Cardiac muscle cell (in vitro differentiated cells and primary cell): ENCODE measurements around the gene BTD. TPM values are rescaled to one million over a fixed set of nuclear protein-coding genes. Genes with fewer than 3 reads are reported as not detected.

Source experiments
- DNase-seq, 2 donors: peaks; one replicate each; pipeline versions ENCODE4 v3.0.0 to v3.0.0-alpha.2; 2010 to 2017; ENCODE audit warnings: low read depth in 1 of 2, low spot score in 1 of 2
- H3K27ac ChIP-seq: fragments of 200-600 bp; sonication (generic); 2 replicates; pipeline ENCODE4 v1.5.1; 2016
- H3K27me3 ChIP-seq: fragments of 200-600 bp; sonication (generic); 2 replicates; pipeline ENCODE4 v1.6.0; 2016; ENCODE audit warnings: control low read depth
- H3K36me3 ChIP-seq: fragments of 200-600 bp; sonication (generic); 2 replicates; pipeline ENCODE4 v1.5.1; 2016; ENCODE audit warnings: control low read depth
- H3K4me1 ChIP-seq: fragments of 200-600 bp; sonication (generic); 2 replicates; pipeline ENCODE4 v1.8.1; 2017; ENCODE audit warnings: low read depth, mild to moderate bottlenecking, mixed run types
- H3K4me3 ChIP-seq: fragments of 200-600 bp; sonication (generic); 2 replicates; pipeline ENCODE4 v1.5.1; 2016; ENCODE audit warnings: mild to moderate bottlenecking
- H3K9me3 ChIP-seq: fragments of 200-600 bp; sonication (generic); 2 replicates; pipeline ENCODE4 v1.5.1; 2017; ENCODE audit warnings: low read depth, mild to moderate bottlenecking, control low read depth
- polyA plus RNA-seq: library from polyadenylated mRNA; unstranded; fragments of >200 nt; fragmentation: Nextera tagmentation; extraction: Ambion mirVana; gene quantifications from 2 replicates; pipeline ENCODE4 v1.2.1, GENCODE V29; 2016
- total RNA-seq: library from RNA; depleted of rRNA; stranded (reverse); fragments of >200 nt; gene quantifications from 2 replicates; pipeline ENCODE4 v1.2.3, GENCODE V29; 2016
- TF ChIP-seq, protein P1 (sequence below): IDR thresholded peaks from 2 replicates; pipeline ENCODE4 v1.5.1; 2012; ENCODE audit warnings: low read depth, mild to moderate bottlenecking, low read length

Gene BTD
- total and polyA plus RNA-seq, 2 experiments from 2014 or later, result 9.4 to 14.4 TPM

DNA sequence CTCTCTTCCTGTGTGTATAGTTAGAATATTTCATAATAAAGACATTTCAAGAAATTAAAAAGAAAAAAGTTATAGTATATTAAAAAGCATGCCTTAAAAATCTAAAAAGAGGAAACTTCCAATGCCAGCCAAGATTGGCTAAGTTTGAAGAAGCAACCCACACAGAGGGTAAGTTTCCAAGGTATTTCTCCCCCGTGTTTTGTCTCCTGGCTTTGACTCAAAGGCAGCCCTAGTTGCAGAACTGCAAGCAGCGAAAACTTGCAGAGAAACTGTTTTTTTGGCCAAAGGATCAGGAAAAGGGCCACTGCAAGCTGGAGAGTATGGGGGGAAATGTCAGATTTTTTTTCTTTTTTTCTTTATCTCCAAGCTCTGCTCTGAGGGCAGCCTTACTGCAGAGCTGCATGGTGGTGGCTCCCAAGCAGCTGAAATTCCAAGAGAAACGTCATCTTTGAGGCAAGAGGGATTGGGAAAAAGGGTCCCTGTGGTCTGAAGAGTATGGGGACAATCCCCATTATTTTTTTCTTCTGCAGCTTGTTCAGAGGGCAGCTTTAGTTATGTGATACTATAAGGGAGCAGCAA, 23.2 kb upstream of the BTD start:
- TF ChIP-seq, protein P1, sequence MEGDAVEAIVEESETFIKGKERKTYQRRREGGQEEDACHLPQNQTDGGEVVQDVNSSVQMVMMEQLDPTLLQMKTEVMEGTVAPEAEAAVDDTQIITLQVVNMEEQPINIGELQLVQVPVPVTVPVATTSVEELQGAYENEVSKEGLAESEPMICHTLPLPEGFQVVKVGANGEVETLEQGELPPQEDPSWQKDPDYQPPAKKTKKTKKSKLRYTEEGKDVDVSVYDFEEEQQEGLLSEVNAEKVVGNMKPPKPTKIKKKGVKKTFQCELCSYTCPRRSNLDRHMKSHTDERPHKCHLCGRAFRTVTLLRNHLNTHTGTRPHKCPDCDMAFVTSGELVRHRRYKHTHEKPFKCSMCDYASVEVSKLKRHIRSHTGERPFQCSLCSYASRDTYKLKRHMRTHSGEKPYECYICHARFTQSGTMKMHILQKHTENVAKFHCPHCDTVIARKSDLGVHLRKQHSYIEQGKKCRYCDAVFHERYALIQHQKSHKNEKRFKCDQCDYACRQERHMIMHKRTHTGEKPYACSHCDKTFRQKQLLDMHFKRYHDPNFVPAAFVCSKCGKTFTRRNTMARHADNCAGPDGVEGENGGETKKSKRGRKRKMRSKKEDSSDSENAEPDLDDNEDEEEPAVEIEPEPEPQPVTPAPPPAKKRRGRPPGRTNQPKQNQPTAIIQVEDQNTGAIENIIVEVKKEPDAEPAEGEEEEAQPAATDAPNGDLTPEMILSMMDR, result no peak
- H3K9me3 ChIP-seq, result no peaks in the 10 kb centered on the region
- H3K4me3 ChIP-seq, result no peak overlapping the region
- peak in 1 of 2 donors; percentile 29 for DNase-seq
- peaks cover 20% of the 10 kb centered on the region for H3K36me3 ChIP-seq
- no peak overlapping the region for H3K27ac ChIP-seq
- no peaks in the 10 kb centered on the region for H3K4me1 ChIP-seq
- no peaks in the 10 kb centered on the region for H3K27me3 ChIP-seq

DNA sequence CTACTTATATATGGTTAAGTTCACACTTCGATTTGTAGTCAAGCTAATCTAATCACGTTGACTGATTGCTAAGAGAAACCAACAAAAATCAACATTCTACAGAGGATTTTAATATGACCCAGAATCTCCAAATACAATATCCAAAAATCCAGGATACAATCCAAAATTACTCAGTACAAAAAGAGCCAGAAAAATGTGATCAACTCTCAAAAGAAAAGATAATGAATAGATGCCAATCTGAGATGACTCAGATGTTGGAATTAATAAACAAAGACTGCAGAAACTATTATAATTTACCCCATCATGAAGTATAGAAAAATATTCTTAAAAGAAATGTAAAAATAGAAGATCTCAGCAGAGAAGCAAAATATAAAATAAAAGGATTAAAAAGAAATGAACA, 22.5 kb upstream of the BTD start:
- no peaks in the 10 kb centered on the region for H3K4me1 ChIP-seq
- H3K27ac ChIP-seq, result no peak overlapping the region
- H3K4me3 ChIP-seq, result no peak overlapping the region
- TF ChIP-seq, protein P1, result no peak
- H3K36me3 ChIP-seq, result peaks cover 20% of the 10 kb centered on the region
- no peaks in the 10 kb centered on the region for H3K9me3 ChIP-seq
- no peak for DNase-seq
- H3K27me3 ChIP-seq, result no peaks in the 10 kb centered on the region

DNA sequence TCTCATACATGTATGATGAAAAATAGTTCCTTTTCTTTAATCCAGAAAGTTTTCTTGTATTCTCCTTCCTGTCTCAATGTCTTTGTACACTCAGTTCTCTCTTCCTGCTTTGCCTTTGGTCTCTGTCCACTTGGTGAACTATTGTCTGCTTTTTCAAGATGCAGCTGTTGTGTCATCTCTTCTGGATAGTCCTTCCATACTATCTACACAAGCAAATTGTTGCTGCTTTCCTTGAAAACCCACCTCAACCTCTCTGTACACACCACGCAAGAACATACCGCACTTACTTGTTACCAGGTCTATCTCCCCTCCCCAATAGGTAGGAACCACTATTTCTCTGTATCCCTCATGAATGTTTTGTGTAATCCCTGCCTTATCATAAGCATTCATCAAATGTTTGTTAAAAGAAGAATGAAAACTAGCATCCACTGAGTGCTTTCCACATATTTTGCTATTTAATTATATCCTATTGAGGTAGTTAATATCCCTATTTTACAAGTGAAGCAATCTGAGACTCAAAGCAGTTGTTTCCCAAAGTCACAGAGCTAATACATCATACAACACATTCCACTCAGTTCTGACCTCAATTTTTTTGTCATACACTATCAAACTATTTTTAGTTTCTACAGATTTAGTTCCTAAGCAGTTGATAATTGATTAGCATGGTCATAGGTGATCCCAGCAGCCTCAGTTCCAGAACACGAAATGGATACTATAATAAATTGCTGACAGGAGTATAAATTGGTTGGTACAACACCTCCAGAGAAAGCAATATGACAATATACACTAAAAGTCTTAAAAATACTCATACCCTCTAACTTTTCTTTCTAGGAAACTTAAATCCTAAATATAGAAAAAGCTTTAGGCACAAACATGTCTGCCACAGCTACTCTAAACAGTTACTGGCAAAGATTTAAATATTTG, 19.8 kb upstream of the BTD start:
- TF ChIP-seq, protein P1, result no peak
- no peak for DNase-seq
- H3K27ac ChIP-seq, result no peak overlapping the region
- no peaks in the 10 kb centered on the region for H3K4me1 ChIP-seq
- H3K27me3 ChIP-seq, result no peaks in the 10 kb centered on the region
- H3K36me3 ChIP-seq, result peaks cover 35% of the 10 kb centered on the region
- no peaks in the 10 kb centered on the region for H3K9me3 ChIP-seq
- no peak overlapping the region for H3K4me3 ChIP-seq

DNA sequence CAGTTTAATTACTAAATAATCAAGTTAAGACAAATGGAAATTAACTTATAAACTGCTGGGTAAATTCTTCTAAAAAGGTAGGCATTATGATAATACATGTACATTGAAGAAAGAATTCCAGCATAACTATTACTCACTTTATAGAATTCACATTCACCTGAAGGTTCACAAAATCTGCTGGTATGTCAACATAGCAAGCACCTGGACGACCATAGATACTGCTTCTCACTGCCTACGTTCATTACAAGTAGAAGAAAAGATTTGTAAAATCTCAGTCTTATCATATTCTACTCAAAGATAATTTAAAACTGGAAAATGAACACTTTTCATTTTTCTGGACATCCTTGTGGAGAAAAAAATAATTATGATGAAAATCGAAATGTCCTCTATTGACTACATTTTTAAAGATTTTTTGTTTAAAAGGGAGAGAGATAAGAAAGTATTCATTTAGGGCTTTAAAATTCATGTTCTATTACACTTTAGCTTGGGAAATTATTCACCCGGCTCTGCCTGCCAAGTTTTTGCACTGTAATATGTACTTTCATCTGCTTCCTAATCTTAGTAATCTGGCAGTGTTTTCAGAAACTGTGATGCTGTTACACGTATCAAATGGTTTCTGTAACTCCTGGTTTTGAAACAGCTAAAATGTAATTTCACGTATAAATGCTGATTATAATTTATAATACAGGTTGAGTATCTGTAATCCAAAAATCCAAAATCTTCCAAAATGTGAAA, 16.3 kb upstream of the BTD start:
- no peak overlapping the region for H3K4me3 ChIP-seq
- DNase-seq, result peak in 1 of 2 donors; percentile 23
- H3K9me3 ChIP-seq, result no peaks in the 10 kb centered on the region
- H3K36me3 ChIP-seq, result peaks cover 43% of the 10 kb centered on the region
- H3K27ac ChIP-seq, result no peak overlapping the region
- H3K4me1 ChIP-seq, result no peaks in the 10 kb centered on the region
- no peaks in the 10 kb centered on the region for H3K27me3 ChIP-seq
- TF ChIP-seq, protein P1, result no peak

DNA sequence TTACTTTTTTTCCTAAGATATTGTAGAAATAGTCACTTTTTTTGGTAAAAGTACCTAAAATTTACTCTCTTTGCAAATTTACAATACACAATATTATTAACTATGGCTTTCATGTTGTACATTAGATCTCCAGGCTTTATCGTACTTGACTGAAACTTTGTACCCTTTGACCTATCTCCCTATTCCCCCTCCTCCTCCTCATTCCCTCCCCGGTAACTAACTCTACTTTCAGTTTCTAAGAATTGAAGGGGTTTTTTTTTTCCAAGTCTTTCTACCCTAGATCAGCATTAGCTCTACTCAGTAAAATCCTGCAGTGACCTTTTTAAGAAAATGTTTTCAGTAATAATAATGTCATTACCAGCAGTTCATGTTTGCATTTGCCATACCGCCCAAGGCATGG, 10.3 kb upstream of the BTD start:
- TF ChIP-seq, protein P1, result no peak
- no peak for DNase-seq
- H3K9me3 ChIP-seq, result no peaks in the 10 kb centered on the region

More for the DNA sequence above, 10.3 kb upstream of the BTD start:
- Histone ChIP-seq H3K27me3 (no peaks in the 10 kb centered on the region), H3K4me3 (no peak overlapping the region), H3K4me1 (no peaks in the 10 kb centered on the region), H3K36me3 (peaks cover 15% of the 10 kb centered on the region), H3K27ac (no peak overlapping the region)
